ENCODE data around the gene NHLRC2. TPM values are rescaled to one million over a fixed set of nuclear protein-coding genes. Genes with fewer than 3 reads are reported as not detected.

NHLRC2 gene
- total RNA-seq, 1 experiment from 2014 or later, result 30.9 TPM

DNA sequence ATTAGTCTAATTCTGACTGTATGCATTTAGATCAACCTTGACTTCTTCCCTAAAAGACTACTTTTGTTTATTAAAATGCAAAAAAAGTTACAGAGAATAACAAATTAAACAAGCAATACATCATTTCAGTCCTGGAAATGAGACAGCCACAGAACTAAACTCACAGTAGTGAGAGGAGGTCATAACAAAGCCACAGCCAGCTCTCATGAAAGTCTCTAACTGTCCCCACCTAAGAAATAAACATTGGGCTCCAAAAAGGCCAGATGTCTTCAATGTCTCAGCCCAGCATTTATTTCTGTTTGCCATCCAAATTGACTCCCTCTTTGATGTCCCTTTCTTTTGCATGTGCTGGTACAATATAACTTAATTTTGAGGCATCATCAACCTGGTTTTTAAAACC is 74.4 kb downstream of the NHLRC2 start:
- H2BK15ac ChIP-seq (ENCODE audit: low read depth, low read length), result no peak overlapping the region
- Mint-ChIP-seq H3K36me3 (ENCODE audit: insufficient read depth in 1 of 3, low read depth in 3 of 3) (no peaks in the 10 kb centered on the region), H3K4me3 (no peak overlapping the region), H3K9me3 (no peaks in the 10 kb centered on the region; a peak in 1 of 5 replicates), H3K27me3 (ENCODE audit: low read depth) (no peaks in the 10 kb centered on the region; the same call in 1 of the 2 replicates), H3K4me1 (no peaks in the 10 kb centered on the region; a peak in 1 of 4 replicates), H3K27ac (no peak overlapping the region)
- H3K23ac ChIP-seq (ENCODE audit: insufficient read length, low read depth, low read length), result no peak overlapping the region
- H4K20me1 ChIP-seq (ENCODE audit: control insufficient read depth, insufficient read depth, insufficient read length), result no peaks in the 10 kb centered on the region
- H2BK20ac ChIP-seq (ENCODE audit: low read depth, low read length, poor library complexity, severe bottlenecking), result no peak overlapping the region
- H3K56ac ChIP-seq (ENCODE audit: insufficient read length, low read depth, low read length), result no peak overlapping the region
- H3K27me3 ChIP-seq (ENCODE audit: insufficient read depth, low read length), result no peaks in the 10 kb centered on the region
- H3K9me3 ChIP-seq (ENCODE audit: control insufficient read depth, low read depth, low read length), result no peaks in the 10 kb centered on the region
- H3K4me1 ChIP-seq (ENCODE audit: insufficient read depth, low read length), result peaks cover 3% of the 10 kb centered on the region; the same call in 1 of the 2 replicates
- no peak overlapping the region for H3K27ac ChIP-seq (ENCODE audit: insufficient read length, low read depth, low read length)
- H4K5ac ChIP-seq (ENCODE audit: insufficient read length, low read depth, low read length), result no peak overlapping the region
- no peak overlapping the region for H2BK12ac ChIP-seq (ENCODE audit: insufficient read length, low read depth, low read length)
- no peaks in the 10 kb centered on the region for H3K79me1 ChIP-seq (ENCODE audit: insufficient read depth, low read depth, low read length, poor library complexity, severe bottlenecking)
- H3K14ac ChIP-seq (ENCODE audit: insufficient read depth, low read length), result no peak overlapping the region
- TF ChIP-seq, protein P1, sequence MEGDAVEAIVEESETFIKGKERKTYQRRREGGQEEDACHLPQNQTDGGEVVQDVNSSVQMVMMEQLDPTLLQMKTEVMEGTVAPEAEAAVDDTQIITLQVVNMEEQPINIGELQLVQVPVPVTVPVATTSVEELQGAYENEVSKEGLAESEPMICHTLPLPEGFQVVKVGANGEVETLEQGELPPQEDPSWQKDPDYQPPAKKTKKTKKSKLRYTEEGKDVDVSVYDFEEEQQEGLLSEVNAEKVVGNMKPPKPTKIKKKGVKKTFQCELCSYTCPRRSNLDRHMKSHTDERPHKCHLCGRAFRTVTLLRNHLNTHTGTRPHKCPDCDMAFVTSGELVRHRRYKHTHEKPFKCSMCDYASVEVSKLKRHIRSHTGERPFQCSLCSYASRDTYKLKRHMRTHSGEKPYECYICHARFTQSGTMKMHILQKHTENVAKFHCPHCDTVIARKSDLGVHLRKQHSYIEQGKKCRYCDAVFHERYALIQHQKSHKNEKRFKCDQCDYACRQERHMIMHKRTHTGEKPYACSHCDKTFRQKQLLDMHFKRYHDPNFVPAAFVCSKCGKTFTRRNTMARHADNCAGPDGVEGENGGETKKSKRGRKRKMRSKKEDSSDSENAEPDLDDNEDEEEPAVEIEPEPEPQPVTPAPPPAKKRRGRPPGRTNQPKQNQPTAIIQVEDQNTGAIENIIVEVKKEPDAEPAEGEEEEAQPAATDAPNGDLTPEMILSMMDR (conservative IDR thresholded peaks at IDR 0.05), result no peak
- H4K91ac ChIP-seq (ENCODE audit: insufficient read length, low read depth, low read length), result no peak overlapping the region
- H3K18ac ChIP-seq (ENCODE audit: insufficient read length, low read depth, low read length), result no peak overlapping the region
- no peak overlapping the region for H3T11ph ChIP-seq (ENCODE audit: low read length)
- H3K79me2 ChIP-seq (ENCODE audit: insufficient read depth, low read length), result no peaks in the 10 kb centered on the region
- no peak for DNase-seq
- no peak overlapping the region for H2AFZ ChIP-seq (ENCODE audit: low read length)
- H2AK5ac ChIP-seq (ENCODE audit: insufficient read length, low read length), result no peak overlapping the region
- no peak overlapping the region for H2BK120ac ChIP-seq (ENCODE audit: low read depth, low read length, poor library complexity, severe bottlenecking)
- H4K8ac ChIP-seq (replicated peaks; ENCODE audit: insufficient read length, low read depth, low read length), result no peak overlapping the region
- H3K4me2 ChIP-seq (ENCODE audit: insufficient read depth, insufficient read length, low read length), result no peak overlapping the region
- no peak overlapping the region for H2BK5ac ChIP-seq (ENCODE audit: insufficient read length, low read length)
- H3K9ac ChIP-seq (ENCODE audit: extremely low read depth, insufficient read length, low read length), result no peak overlapping the region
- H3K23me2 ChIP-seq (ENCODE audit: insufficient read length, low read depth, low read length, poor library complexity, severe bottlenecking), result no peaks in the 10 kb centered on the region
- no peak overlapping the region for H3K4ac ChIP-seq (ENCODE audit: low read depth, low read length)
